ENCODE results near the gene KCNT2.

Gene KCNT2

GRCh38 chr1:196438329-196438728 is 169.9 kb downstream of the KCNT2 start:
- H3K4me3 ChIP-seq (ENCODE audit: low read depth, low read length), result no peak overlapping the region
- TF ChIP-seq CTCF (IDR thresholded peaks at IDR 0.05; ENCODE audit: low read depth, low read length), result no peak

GRCh38 chr1:196437671-196438070 is 170.6 kb downstream of the KCNT2 start:
- H3K4me3 ChIP-seq (ENCODE audit: low read depth, low read length), result no peak overlapping the region
- no peak for TF ChIP-seq CTCF (IDR thresholded peaks at IDR 0.05; ENCODE audit: low read depth, low read length)

- H3K4me3 ChIP-seq (ENCODE audit: low read depth, low read length), result no peak overlapping the region
- TF ChIP-seq CTCF (IDR thresholded peaks at IDR 0.05; ENCODE audit: low read depth, low read length), result no peak
Measured at GRCh38 chr1:196433000-196433399, 175.2 kb downstream of the KCNT2 start.

GRCh38 chr1:196427976-196428734 is 180.1 kb downstream of the KCNT2 start:
- TF ChIP-seq CTCF (IDR thresholded peaks at IDR 0.05; ENCODE audit: low read depth, low read length), result no peak
- no peak overlapping the region for H3K4me3 ChIP-seq (ENCODE audit: low read depth, low read length)

DNA sequence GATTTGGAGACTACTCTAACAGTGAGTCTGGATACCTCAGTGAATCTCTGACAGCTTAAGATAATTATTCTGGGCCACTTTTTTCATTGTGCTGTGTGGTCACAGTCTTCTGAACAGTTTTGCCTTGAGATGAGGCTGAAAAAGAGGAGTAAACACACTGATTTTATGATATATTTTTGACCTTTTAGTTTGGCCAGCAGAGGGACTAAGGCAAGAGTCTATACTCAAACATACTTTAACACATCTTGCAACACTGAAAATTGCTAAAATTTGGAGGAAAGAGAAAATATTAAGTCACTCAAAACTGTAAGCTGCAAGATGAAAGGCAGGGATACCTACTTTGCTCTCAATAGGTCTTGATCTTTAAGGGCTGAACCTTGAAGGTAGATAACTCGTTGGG is 182.7 kb downstream of the KCNT2 start:
- TF ChIP-seq CTCF (IDR thresholded peaks at IDR 0.05; ENCODE audit: low read depth, low read length), result no peak
- no peak overlapping the region for H3K4me3 ChIP-seq (ENCODE audit: low read depth, low read length)

DNA sequence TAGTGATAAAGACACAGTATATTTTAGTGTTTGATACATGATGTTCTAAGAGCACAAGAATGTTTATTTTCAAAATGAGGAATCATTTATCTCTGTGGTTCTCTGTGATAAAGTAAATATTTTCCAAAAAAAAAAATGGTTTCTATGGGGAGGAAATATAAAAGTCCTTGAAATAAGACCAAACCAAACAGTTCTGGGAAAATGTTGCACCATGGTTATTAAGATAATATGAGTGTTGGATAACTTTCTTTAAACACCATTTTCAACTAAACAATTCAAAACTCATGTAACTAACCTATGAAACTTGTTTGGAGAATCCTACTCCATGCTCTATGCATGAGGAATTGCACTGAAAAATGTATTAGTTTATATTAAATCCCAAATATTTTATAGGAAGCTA is 184.6 kb downstream of the KCNT2 start:
- no peak for TF ChIP-seq CTCF (IDR thresholded peaks at IDR 0.05; ENCODE audit: low read depth, low read length)
- no peak overlapping the region for H3K4me3 ChIP-seq (ENCODE audit: low read depth, low read length)

GRCh38 chr1:196418772-196419171 is 189.5 kb downstream of the KCNT2 start:
- TF ChIP-seq CTCF (IDR thresholded peaks at IDR 0.05; ENCODE audit: low read depth, low read length), result no peak
- no peak overlapping the region for H3K4me3 ChIP-seq (ENCODE audit: low read depth, low read length)
